T-helper 2 cell treated with Interferon-gamma antibody and Interleukin-4, amounts not matched to agents 100 ng/mL and 5 ng/mL, for 36 hours (primary cell): ENCODE data around the gene RGR. TPM values are rescaled to one million over a fixed set of nuclear protein-coding genes. Genes with fewer than 3 reads are reported as not detected.
"Not testable (repeated sequence)": the region's sequence is repeated elsewhere in the genome, so short reads cannot be mapped to it uniquely, and the experiment has no call there.

Source experiments
- intact Hi-C: fragments of 100-400 bp; cut with micrococcal nuclease; formaldehyde crosslinking; loops from one replicate; pipeline ENCODE4 v1.15.1; 2023
- total RNA-seq: library from RNA; stranded (reverse); gene quantifications from 2 replicates; pipeline ENCODE4 v1.2.3, GENCODE V29; 2022

The RGR gene
- total RNA-seq, 1 donor from 2014 or later: not detected

DNA sequence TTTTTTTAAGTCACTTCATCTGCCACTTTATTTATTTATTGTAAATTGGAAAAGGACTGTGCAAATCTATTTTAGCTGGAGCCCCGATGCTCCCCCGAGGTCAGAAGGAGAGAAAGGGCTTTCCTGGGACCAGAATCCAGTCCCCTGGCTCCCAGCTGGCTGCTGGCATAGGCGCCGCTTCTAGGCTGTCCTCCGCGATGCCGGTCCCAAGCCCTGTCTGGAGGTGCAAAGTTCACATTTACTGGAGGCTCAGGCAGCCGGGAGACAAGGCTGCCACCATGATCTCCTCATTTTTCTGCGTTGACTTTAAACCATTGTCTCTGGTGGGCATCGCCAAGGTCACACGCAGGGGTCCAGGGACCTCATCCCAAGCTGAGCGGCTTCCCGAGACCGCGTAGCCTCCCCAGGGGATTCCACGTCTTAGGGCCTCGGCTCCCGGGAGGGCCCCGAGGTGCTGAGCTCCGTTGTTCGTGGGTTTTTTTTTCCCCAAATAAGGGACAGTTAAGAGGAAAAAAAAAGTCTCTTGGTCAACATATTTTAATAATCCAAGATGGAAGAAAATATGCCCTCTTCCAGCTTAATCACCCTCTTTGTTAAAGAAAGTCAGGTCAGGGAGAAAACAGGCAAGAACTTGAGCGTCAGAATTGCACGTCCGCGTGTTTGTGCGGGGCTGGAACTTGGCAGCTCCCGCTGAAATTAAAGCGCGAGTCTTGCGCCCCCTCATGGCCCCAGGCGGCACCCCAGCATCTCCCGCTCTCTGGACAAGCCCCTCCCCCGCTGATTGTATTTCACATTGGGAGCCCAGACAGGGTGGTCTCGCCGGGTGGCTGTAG lies 11.9 kb downstream of the RGR start:
- intact Hi-C loops: no loop called here

DNA sequence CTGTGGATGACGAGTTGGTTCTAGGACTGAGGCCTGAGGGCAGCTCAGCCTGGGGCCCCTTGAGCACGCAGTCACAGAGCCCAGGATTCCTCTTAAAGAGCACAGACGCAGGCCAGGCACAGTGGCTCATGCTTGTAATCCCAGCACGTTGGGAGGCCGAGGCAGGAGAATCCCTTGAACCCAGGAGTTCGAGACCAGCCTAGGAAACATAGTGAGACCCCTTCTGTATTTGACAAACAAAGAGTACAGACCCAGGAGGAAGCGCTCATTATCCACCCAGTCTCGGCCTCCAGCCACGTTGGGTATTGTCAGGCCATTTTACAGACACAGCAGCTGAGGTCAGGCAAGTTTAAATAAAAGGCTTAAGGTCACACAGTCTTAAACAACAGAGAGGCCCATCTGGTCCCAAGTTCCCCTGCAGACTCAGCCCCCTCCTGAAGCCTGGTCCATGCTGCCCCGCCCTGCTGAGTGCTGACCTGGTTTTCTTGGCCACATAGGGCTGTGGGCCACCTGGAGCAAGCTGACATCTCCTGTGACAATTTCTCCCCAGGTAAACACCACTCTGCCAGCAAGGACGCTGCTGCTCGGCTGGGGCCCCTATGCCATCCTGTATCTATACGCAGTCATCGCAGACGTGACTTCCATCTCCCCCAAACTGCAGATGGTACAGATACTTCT lies 12.6 kb downstream of the RGR start:
- intact Hi-C loops: no loop called here

DNA sequence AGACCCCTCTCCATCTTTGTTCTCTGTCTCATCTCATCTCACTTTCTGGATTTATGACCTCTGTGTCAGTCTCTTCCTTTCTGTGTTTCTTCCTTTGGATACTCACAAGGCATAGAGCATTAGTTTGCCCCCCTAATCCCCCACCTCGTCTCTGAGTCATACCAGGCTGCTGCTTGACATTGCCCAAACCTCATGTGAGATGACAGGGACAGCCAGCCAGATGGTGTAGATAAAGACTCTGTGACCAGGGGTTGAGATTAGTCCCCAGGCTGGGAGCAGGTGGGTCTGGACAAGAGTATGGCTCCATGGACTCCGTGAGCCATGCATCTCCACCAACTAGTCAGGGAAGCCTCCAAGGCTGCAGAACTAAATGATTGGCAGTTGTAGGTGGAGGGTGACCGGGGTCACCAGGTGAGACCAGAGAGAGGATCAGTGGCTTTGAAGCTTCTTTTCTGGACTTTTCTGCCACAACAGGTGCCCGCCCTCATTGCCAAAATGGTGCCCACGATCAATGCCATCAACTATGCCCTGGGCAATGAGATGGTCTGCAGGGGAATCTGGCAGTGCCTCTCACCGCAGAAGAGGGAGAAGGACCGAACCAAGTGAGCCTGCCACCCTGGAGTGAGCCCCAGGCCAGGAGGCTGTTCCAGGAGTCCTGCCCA lies 13.3 kb downstream of the RGR start:
- intact Hi-C loops: no loop called here

DNA sequence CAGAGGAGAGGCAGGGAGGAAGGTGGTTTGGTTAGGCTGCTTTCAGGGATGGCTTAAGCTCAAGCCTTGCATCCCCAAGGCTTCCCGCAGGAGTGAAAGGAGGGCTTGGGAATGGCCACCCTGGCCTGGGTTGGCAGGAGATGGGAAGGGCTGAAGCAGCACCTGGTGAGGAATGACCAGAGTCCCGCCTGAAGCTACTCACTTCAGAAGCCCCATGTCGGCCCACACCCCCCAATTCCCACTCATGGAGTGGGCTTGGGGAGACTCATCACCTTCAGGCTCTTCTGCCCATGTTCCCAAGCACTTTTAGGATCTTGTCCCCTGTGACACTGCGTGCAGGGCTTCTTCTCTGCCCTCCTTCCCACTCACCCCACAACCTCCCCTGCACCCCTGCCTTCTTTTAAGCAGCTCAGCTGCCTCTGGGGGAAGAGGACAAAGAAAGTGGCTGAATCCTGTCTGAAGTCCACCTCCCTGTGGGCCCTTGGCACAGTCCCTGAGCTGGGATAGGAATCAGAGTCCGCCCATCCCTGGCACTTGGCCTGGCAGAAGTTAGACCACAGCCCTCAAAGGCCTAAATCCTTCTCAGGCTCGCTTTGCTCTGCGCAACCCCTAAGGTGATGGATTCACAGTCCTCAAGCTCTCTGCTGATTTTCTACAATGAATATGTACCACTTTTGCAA lies 16.5 kb downstream of the RGR start:
- intact Hi-C loops: loop anchor here (10.0 kb wide), 1 partner anchor 453 kb away; no protein-coding TSS in a partner anchor

DNA sequence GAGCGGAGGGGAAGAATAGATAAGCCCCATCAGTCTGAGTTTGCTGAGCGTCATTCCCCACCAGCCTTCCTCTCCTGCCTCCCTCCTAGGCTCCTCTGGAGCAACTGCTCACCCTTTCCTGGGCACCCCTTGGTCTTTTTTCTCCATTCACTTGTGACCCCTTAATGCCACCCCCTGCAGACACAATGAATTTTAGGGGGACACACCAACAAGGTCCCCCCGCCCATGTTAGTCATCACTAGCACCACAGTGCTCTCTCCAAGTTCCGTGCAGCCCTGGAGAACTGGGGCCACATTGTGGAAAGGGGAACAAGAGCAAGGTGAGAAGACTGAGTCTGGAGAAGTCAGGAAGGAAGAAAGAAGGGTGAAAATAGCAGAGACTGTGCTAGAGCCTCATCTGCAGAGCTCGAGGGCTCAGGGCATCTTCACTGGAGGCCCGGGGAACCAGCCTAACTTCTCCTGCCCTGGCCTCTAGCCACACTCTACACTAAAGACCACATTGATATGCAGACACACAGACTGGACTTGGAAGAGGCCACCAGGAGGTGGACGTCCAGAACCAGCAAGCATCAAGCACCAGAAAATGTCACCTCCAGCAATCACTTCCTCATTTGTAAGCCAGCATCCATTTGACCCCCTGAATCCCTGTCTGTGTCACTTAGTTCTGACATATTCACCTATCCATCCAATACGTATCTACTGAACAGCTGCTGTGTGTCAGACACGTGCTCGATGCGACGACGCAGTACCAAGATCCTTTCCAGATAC lies 17.5 kb downstream of the RGR start:
- intact Hi-C loops: loop anchor here (10.0 kb wide), 1 partner anchor 452 kb away; no protein-coding TSS in a partner anchor

DNA sequence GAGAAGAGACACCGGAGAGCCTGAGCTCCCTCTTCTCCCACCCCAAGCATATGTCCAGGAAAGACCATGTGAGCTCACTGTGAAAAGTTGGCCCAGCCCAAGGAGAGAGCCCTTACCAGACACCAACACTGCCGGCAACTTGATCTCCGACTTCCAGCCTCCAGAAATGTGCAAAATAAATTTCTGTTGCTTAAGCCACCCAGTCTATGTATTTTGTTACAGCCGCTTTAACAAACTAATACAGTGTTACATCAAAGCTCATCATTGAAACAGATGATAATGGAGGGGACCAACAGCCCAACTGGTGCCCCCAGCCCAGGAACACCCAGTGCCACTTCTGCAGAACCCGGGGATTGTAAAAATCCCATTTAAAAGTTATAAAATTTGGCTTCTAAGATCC lies 18.9 kb downstream of the RGR start:
- intact Hi-C loops: loop anchor here (1.0 to 10.0 kb wide), 3 partner anchors 111 to 451 kb away; no protein-coding TSS in a partner anchor

DNA sequence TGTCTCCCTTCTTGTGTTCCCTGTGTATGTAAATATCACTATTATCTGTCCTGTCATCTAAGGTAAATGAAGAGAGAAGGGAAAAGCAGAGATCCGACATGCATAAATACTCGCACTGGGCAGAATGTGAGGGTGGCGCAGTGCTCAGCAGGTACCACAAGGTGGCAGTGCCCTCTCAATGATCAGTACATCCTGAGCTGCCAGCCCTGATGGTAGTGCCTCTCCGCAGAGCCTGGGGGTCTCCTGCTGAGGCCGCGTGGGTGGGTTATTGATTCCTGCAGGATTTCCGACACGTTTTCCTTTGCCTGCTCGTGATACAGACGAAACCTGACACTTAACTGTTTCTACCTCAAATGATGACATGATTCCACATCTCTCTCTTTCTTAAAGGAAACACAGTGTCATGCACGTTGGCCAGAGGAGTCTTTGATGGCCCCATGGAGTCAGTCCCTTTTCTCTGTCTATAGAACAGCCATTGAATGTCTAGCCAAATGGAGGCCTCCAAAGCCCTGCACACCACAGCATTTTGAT lies 19.8 kb downstream of the RGR start:
- intact Hi-C loops: loop anchor here (1.0 to 10.0 kb wide), 4 partner anchors 43 to 450 kb away; no protein-coding TSS in a partner anchor

DNA sequence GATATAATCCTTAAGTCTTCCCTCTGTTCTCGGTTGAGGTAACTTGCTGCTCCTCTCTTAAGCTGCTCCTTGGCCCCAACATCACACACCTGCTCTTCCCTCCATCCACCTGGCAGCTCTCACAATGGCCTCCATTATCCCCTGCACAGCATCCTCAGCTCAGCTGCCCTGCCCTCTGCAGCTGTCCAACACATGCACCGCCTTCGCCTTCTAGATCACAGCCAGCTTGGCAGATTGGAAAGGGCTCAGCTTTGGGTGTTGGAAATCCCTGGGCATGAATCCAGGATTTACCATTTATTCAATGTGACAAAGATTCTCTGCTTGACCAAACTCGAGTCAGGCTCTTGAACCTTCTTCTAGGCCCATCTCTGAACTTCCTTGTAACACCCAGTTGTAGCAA lies 20.6 kb downstream of the RGR start:
- intact Hi-C loops: loop anchor here (2.0 to 10.0 kb wide), 3 partner anchors 42 to 449 kb away; no protein-coding TSS in a partner anchor

DNA sequence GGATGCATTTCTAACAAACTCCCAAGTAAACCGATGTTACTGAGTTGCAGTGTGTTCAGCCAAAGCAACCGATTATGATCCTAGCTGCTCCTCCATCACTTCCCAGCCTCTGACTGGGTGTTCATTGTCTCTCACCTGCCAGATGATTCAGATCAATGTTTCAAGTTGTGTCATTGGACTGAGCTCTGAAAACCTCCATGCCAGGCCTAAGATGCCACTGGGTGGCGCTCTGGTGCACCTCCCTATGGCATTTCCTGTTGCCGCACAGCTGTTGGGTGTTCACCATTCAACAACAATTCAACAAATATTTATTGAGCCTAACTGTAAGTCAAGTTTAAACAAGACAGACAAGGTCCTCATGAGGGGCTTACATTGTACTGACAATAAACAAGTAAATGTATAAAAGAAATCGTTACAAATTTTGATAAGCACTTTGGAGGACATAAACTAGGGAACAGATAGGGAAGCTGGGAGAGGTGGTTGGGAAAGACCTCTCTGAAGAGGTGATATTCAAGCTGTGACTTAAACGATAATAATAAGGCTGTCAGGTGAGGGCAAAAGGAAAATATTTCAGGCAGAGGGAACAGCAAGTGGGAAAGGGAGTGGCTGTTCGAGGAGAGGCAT lies 22.8 kb downstream of the RGR start:
- intact Hi-C loops: loop anchor here (1.0 to 10.0 kb wide), 4 partner anchors 40 to 447 kb away; no protein-coding TSS in a partner anchor

DNA sequence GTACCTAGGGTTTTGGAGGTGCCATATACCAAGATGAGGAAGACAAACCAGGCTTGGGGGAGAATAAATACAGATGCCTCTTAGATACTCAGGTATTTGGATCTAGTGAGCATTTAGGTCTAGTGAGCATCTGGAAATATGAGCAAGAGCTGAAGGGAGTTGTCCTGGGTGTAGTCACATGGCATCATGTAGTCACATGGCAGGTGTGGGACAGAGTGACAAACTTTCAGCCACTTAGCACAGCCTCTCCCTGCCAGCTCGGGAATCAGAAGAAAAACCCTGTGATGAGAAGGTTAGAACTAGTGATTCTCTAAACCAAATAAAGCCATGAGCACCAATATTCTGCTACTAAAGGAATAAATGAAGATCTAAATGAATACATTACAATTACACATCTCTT lies 24.3 kb downstream of the RGR start:
- intact Hi-C loops: loop anchor here (5.0 to 10.0 kb wide), 2 partner anchors 38 to 446 kb away; no protein-coding TSS in a partner anchor

DNA sequence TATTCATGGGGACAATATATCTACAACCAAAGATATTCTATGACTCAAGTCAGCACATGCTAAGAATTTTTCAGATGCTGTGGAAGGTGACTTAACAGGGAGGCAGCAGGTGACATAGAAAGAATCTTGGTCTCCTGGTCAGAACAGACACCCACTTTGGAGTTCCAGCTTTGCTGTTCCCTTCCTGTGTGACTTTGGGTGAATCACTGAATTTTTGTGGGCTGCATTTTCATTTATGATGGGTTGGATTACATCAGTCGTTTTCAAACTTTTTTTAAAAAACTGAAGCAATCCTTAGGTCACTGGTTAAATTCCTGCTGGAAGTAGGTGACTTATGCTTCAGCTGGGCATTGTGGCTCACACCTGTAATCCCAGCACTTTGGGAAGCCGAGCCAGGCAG lies 24.9 kb downstream of the RGR start:
- intact Hi-C loops: loop anchor here (5.0 to 10.0 kb wide), 2 partner anchors 38 to 445 kb away; no protein-coding TSS in a partner anchor

DNA sequence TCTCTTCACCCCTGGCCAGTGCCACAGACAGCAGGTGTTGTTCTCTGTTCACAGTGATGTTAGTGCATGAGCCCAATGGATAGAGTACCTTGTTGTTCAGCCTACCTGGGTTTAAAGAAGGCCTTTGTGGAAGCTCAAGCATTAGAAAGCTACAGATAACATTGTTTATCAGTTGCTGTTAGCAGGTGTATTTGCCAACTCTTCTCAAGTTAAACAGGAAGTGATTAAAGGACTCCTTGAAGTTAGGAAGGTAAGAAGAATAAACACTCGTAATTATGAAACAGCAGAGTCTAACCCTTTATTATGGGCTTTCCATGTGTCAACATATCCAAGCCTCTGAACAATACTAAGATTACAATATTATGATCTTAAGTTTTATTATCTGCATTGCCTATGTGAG lies 25.9 kb downstream of the RGR start:
- intact Hi-C loops: no loop called here

DNA sequence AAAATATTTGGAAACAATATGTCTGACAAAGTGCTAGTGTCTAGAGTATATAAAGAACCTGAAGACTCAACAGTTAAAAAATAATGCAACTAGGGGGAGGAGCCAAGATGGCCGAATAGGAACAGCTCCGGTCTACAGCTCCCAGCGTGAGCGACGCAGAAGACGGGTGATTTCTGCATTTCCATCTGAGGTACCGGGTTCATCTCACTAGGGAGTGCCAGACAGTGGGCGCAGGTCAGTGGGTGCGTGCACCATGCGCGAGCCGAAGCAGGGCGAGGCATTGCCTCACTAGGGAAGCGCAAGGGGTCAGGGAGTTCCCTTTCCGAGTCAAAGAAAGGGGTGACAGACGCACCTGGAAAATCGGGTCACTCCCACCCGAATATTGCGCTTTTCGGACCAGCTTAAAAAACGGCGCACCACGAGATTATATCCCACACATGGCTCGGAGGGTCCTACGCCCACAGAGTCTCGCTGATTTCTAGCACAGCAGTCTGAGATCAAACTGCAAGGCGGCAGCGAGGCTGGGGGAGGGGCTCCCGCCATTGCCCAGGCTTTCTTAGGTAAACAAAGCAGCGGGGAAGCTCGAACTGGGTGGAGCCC lies 35.1 kb downstream of the RGR start:
- intact Hi-C loops: not testable (repeated sequence)

DNA sequence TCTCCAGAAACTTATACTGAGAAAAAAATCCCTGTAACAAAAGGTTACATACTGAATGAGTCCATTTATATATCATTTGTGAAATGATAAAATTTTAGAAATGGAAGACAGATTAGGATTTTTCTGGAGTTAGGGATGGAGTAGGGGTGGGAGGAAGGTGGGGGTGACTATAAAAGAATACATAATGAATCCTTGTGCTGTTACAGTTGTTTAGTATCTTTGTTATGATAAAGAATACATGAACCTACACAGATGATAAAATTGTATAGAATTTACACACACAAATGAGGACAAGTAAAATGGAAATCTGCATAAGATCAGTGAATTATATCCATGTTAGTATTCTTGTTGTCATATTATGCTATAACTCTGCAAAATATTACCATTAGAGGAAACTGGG lies 41.8 kb downstream of the RGR start:
- intact Hi-C loops: no loop called here

DNA sequence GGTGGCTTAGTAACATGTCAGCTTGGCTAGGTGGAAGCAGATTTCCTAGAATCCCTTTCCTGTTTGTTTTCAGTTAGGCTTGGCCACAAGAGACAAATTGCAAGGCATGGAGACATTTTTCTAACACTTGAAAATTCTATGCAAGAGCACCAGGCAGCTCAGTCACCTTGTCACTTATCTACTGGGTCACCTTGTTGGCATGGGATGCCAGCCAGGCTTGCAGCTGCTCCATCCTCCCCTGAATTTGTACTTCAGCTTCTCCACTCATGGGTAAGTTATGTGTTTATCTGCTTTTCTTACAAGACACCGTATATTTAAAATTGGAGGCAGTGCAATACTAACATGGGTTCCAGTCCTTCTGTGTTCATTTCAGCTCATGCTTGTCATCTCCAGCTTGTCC lies 43.3 kb downstream of the RGR start:
- intact Hi-C loops: no loop called here

DNA sequence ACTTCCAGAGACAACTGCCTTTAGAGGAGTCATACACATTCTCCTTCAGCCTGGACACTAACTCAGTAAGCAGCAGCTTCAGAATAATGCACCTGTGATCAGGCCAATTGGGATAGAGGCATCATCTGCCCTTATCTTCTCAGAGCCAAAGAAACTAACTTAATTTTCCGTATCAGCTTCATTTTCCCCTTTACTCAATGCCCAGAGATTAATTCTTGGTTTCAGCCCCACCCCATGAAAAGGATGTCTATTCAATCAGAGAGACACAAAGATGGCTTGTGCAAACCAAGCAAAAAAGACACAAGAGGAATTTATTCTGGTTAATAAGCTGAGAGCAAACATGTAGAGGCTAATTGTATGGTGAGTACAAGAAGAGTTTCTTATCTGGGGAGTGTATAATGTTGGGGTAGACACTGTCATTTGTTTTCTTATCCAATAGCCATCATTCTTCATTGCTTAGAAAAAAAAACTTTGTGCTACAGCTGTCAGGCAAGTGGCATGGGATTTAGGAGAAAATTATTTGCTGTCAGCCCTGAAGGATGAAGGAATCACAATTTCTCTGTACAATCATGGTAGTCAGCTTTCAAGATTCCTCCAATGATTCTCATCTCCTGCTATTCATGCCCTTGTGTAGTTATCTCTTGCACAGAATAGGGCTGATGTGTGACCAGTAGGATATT lies 44.8 kb downstream of the RGR start:
- intact Hi-C loops: no loop called here

DNA sequence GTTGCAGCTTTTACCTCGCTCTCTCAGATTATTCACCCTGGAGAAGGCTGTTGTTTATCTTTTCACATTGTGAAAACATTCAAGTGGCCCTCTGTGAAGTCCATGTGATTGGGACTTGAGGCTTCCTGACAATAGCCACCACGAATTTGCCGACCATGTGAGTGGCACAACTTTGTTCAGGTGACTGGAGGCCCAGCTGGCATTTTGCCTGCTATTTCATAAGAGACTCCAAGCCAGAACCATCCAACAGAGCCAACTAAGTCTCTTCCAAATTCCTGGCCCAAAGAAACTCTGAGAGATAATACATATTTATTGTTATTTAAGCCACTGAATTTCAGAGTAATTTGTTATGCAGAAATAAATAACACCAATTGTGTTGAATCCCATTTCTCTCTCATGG lies 45.4 kb downstream of the RGR start:
- intact Hi-C loops: no loop called here

DNA sequence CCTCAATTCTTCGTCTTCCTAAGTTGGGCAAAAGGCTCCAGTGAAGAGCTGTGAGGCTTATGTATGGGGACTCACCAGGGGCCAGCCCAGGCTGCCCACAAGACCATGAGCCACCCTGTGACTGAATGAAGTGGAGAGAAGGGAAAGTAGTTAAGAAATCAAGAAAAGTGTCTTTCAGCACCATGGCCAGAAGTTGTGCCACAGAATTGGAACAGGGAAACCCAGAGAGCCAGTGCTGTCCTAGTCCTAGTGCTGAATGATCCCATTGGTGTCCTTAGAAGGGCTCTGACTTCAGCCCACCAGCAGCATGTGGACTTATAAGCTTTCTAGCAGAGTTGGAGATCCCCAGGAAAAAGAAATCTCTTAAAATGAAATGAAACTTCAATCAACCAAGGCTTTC lies 46.5 kb downstream of the RGR start:
- intact Hi-C loops: no loop called here

DNA sequence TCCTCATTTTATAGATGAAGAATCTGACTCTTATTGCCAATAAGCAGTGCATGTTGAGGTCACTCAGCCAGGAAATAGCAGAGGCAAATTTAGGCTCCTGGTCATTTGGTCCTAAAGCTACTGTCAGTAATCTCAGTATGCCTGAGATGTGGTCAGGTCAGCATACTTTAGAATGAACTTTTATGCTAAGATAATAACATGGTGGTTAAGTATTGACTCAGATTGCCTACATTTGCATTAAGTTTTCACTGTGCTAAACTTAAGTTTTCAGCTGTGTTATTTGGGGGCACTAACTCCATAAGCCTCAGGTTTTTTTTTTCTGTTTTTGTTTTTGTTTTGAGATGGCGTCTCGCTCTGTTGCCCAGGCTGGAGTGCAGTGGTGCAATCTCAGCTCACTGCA lies 47.6 kb downstream of the RGR start:
- intact Hi-C loops: no loop called here
